Ishikawa (cell line): Measurements from ENCODE around the gene HEMK1.

ENCODE experiments used
- CEBPB ChIP-seq: IDR thresholded peaks from 2 replicates; pipeline ENCODE4 v1.6.1; 2012
- CREB1 ChIP-seq: IDR thresholded peaks from 2 replicates; pipeline ENCODE4 v1.6.1; 2012; ENCODE audit warnings: low read depth
- EGR1 ChIP-seq: IDR thresholded peaks from 2 replicates; pipeline ENCODE4 v1.6.1; 2012
- EP300 ChIP-seq: IDR thresholded peaks from 2 replicates; pipeline ENCODE4 v1.6.1; 2012; ENCODE audit warnings: borderline replicate concordance
- FOXM1 ChIP-seq: IDR thresholded peaks from 2 replicates; pipeline ENCODE4 v1.6.1; 2012; ENCODE audit warnings: low read depth, borderline replicate concordance
- NFIC ChIP-seq: IDR thresholded peaks from 2 replicates; pipeline ENCODE4 v1.6.1; 2012
- RAD21 ChIP-seq: IDR thresholded peaks from 2 replicates; pipeline ENCODE4 v1.6.1; 2012; ENCODE audit warnings: low read depth
- TAF1 ChIP-seq: IDR thresholded peaks from 2 replicates; pipeline ENCODE4 v1.6.1; 2012; ENCODE audit warnings: low read depth, mild to moderate bottlenecking
- TCF12 ChIP-seq: IDR thresholded peaks from 2 replicates; pipeline ENCODE4 v1.6.1; 2012; ENCODE audit warnings: low read depth
- TEAD4 ChIP-seq: IDR thresholded peaks from 2 replicates; pipeline ENCODE4 v1.6.1; 2012
- YY1 ChIP-seq: IDR thresholded peaks from 2 replicates; pipeline ENCODE4 v1.6.1; 2012; ENCODE audit warnings: low read depth
- ZBTB7A ChIP-seq: IDR thresholded peaks from 2 replicates; pipeline ENCODE4 v1.6.1; 2012; ENCODE audit warnings: low read depth
- TF ChIP-seq, protein P1 (sequence below): IDR thresholded peaks from 2 replicates; pipeline ENCODE4 v1.6.1; 2012; ENCODE audit warnings: low read depth, mild to moderate bottlenecking
- TF ChIP-seq, protein P2 (sequence below): IDR thresholded peaks from 2 replicates; pipeline ENCODE4 v1.6.1; 2012

DNA sequence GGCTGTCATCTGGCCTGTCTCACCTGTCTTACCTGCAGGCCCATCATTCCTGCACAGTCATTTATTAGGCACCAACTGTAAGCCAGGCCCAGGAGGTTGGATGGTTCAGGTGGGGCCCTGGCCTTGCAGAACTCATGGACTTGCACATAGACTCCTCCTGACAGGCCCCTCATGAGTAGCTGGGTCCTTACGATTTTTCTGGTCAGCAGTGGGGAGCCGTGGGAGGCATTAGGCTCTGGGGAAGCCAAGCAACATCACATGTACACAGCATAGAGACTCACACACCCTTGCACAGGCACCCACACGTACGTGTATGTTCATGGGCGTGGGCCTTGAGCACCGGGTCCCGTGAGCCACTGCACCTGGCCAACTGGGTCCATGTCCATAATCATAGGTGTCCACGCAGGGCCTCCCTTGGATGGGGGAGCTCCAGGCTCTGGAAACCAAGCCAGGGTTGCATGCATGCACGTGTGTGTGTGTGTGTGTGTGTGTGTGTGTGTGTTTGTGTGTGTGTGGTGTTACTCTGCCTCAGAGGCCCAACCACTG, 21.9 kb downstream of the HEMK1 start:
- TF ChIP-seq CEBPB (no peak), NFIC (no peak), EP300 (no peak), TCF12 (no peak), FOXM1 (no peak), RAD21 (no peak), TEAD4 (no peak), YY1 (no peak), ZBTB7A (no peak), EGR1 (no peak), CREB1 (no peak), TAF1 (no peak)
- TF ChIP-seq, protein P1, sequence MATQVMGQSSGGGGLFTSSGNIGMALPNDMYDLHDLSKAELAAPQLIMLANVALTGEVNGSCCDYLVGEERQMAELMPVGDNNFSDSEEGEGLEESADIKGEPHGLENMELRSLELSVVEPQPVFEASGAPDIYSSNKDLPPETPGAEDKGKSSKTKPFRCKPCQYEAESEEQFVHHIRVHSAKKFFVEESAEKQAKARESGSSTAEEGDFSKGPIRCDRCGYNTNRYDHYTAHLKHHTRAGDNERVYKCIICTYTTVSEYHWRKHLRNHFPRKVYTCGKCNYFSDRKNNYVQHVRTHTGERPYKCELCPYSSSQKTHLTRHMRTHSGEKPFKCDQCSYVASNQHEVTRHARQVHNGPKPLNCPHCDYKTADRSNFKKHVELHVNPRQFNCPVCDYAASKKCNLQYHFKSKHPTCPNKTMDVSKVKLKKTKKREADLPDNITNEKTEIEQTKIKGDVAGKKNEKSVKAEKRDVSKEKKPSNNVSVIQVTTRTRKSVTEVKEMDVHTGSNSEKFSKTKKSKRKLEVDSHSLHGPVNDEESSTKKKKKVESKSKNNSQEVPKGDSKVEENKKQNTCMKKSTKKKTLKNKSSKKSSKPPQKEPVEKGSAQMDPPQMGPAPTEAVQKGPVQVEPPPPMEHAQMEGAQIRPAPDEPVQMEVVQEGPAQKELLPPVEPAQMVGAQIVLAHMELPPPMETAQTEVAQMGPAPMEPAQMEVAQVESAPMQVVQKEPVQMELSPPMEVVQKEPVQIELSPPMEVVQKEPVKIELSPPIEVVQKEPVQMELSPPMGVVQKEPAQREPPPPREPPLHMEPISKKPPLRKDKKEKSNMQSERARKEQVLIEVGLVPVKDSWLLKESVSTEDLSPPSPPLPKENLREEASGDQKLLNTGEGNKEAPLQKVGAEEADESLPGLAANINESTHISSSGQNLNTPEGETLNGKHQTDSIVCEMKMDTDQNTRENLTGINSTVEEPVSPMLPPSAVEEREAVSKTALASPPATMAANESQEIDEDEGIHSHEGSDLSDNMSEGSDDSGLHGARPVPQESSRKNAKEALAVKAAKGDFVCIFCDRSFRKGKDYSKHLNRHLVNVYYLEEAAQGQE = no peak
- TF ChIP-seq, protein P2, sequence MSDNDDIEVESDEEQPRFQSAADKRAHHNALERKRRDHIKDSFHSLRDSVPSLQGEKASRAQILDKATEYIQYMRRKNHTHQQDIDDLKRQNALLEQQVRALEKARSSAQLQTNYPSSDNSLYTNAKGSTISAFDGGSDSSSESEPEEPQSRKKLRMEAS = no peak
